ENCODE results near the gene CEP192.
"Not testable (repeated sequence)": the region's sequence is repeated elsewhere in the genome, so short reads cannot be mapped to it uniquely, and the experiment has no call there.

Gene CEP192

DNA sequence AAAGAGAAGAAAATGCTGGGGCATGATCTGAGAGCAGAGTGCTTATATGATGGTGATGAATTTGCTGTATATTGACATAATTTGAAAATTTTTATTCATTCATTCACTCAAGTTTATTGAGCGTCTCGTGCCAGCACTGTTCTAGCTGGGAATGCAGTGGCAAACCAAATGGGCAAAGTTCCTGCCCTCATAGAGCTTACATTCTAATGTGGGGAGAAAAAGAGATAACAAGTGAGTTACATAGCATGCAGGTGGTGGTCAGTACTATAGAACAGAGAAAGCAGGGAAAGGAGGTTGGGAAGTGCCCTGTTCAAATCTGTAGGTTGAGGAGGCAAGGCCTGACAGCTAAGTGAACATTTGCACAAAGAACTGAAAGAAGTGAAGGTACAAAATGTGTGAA is 4.3 kb downstream of the CEP192 start:
- DNase-seq = no peak

DNA sequence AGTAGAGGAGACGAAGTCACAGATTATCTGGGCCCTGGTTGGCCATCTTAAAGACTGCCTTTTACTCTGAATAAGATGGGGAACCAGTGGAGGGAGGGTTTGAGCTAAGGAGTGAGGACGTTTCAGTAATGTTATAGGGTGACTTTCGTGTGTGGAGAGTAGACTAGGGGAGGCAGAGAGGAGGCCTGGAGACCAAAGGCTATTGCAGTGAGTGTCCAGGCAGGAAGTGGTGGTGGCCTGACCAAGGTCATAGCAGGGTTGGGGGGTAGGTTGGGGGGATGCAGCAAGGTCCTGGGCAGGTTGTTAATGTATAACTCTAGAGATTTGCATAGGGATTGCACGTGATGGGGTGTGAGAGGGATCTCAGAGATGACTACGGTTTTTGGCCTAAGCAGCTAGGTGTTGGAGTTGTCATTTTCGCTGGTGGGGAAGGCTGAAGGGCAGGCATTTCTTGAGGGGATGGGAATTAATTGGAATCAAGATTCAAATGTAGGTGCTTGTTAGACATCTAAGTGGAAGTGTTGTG is 4.9 kb downstream of the CEP192 start:
- DNase-seq = no peak

DNA sequence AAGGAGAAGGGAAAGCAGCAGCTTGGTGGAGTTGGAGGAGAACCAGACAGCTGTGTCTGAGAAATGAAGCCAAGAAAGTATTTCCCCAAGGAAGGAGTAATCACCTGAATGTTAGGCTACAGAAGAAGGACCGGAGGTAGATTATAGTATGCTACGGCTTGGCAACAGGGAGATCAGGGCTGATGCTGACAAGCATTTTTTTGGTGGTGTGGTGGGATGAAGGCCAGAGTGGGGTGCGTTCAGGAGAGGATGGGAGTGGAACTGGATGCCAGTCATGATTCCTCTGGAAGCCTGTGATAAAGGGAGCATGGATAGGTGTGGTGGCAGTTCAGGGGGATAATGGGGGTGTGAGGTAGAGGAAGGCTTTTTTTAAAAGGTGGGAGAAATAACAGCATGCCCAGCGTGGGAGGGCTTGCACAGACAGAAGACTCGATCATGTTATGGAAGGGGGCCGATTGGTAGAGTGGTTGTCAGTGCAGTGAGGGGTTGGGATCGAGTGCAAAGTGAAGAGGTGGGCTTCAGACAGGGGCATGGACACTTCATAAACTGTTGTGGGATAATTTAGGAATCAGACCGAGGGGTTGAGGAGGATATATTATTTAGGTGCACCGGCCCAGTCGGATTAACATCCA is 5.6 kb downstream of the CEP192 start:
- DNase-seq = no peak

DNA sequence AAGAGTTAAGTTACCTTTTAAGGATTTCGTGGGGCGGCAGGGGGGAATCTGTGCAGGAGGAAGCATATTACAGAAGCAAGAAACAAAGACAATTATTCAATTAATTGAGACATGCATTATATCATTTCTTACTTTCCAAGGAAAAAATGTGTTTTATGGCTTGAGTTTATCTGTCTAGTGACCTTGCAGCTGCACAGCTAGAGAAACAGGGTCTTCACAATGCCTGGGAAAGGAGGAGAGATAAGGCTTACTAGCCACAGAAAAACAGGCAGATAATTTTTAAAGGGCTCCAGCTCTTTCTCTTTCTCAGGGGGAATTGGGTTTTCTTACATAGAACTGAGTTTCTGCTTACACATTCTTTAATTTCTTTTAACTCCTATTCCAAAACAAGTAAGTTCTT is 6.2 kb downstream of the CEP192 start:
- not testable (repeated sequence) for DNase-seq

DNA sequence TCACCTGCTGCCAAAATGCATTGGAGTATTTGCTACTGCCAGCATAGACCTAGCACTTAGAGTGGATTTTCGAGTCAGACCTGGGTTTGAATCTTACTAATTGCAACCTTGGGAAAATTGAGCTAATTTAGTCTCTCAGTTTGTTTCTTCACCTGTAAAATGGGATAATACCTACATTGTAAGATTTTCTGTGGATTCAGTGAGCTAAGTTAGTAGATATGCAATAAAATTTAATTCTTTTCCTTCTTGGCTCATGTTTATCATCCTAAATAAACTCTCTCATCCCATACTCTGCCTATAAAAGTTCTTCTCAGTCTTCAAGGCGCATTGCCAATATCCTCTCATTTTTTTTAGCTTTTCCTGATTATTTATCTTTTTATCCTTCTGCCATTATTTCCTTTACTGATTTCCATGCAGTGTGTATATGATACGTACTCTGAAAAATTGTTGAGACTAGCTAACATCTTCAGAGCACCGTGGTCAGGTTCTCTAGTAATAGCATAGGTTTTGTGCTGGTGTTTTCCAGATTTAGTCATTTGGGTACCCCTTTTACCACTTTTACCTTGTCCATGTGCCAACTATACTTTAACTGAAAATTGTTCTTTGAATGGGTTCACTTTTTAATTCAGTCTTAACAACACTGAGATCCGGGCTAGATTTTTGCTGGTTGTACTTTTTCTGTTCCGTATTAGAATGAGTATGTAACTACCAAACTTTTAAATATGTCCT is 7.3 kb downstream of the CEP192 start:
- DNase-seq = no peak

DNA sequence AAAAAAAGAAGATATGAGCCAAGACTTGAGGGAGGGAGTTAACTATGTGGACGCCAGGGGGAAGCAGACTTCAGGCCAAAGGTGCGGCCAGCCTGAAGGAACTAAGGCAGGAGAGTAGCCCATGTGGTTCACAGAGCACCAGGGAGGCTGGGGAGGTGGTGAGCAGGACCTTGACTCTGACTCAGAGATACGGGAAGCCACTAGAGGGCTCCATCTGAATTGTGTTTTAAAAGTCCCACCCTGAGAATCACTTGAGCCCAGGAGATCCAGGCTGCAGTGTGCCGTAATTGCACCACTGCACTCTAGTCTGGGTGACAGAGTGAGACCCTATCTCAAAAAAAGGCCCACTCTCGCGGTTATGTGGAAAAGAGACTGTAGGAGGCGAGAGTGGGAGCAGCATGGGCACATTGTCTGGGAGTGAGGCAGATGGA is 12.3 kb downstream of the CEP192 start:
- DNase-seq = no peak

DNA sequence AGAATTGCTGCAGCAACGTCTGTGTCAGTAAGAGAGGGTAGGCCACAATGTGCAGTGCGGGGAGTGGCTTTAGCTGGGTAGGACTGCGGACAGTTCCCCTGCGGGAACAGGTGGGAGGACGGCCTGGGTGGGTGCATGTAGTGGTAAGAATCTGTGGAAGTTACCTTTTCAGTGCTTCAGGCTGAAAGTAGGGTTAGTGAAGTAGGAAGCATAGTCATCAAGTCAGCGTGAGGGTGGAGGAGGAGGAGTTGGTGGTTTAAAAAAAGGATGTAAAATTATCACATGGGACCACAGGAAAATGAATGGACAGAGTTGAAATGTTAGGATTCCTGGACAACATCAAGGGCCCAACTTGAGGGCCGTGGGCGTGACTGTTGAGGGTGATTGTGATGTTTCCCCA is 13.2 kb downstream of the CEP192 start:
- no peak for DNase-seq

DNA sequence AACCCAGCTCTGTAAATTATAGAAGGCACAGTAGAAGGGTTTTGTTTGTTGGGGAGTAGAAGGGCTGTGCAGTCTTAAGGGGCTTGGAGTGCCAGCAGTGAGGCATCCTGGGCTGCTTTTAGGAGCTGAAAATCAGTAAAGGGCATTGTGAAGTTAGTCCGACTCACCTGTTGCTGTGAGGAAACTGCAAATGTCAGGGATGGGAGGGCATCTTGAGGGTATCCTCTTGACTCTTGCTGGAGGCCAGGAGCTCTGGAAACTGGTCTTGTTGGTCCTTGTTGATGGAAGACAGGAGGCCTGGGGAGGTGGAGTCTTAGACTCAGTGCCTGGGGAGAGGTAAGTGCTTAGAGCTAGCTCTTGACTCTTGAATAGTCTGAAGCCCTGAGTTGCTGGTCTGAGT is 14.1 kb downstream of the CEP192 start:
- DNase-seq = no peak

DNA sequence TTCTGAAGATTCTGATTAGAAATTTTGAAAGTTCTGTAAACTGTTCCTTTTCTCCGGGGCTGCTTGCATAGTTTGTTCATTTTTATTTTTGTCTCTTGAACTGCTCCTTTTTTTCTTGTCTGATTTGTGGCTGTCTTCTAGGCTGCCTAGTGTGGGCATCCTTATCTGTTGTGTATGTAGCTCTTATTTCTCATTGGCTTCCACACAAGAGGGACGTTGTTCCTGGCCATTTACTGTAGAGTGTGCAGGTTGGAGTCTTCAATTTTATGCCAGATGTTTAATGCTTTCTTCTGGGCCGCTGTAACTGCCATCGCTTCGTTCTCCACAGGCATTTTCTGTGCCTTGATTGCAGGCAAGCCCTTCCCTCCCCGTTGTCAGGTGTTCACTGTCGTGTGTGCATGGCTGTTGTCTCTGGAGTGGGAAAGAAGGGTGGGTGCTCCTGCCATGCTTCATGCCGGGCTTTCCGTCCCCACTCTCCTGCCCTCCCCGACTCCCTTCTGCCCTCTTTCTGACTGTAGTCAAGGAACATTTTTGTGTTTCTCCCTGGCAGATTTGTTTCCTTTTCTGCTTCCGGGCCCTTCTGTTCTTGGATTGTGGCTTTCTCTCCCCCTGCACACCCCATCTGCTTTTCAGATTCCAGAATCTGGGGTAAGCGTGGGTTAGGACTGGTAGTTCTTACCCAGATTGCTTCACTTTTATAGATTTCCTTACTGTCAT is 15.5 kb downstream of the CEP192 start:
- DNase-seq = no peak

DNA sequence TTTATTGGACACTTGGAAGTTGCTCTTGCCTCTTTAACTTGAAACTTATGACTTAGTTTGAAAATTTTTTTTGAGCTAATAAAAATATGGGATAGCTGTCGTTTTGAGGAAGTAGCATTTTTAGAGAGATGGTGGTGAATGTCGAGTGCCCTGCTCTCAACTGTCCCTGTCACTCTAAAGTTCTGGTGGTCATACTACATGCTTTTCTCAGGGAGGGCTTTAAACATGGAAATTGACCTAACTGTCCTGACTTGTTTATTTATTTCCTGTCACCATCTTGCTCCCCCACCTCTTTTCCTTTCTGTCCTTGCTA is 16.0 kb downstream of the CEP192 start:
- no peak for DNase-seq

DNA sequence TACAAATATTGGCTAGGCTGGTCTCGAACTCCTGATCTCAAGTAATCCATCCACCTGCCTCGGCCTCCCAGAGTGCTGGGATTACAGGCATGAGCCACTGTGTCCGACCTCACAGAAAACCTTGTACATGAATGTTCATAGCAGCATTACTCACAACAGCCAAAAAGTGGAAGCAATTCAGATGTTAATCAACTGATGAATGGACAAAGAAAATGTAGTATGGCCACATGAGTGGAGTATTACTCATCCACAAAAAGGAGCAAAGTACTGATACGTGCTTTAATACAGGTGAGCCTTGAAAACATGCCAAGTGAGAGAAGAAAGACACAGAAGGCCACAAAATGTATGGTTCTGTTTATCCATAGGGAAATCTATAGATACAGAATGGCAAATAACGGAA is 20.6 kb downstream of the CEP192 start:
- no peak for DNase-seq

DNA sequence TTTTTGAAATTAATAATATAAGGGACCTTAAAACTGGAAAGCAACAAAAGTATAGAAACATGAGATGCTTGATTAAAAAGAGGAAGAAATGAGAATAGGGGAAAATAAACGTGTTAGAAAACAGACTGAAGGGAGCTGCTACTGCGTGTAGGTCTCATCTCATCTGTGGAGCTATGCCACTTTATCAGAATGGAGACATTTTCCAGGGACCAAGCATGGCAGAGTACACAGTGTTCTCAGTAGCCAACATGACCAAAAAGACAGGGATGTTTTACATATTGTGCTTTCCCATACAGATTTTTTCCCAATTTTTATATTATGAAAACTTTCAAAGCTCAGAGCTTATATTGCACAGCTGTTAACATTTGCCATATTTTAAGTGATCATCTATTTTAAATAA is 23.1 kb downstream of the CEP192 start:
- no peak for DNase-seq

DNA sequence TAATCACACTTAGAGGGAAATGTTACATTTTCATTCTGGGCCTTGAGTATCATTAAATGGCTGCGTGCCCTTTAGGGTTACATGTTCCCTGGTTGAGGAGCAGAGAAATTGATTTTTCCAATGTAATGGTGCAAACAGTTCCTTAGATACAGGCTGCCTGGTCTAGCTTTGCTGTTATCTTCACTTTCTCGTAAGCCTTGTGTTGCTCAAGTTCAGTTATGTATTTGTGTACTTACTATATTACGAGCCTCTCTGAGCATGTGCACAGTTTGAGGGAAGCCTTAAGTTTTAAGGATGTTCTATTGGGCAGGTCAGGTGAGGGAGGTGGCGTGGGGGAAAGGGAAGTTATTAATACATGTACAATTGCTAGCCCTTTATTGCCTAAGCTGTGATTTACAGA is 23.7 kb downstream of the CEP192 start:
- DNase-seq = no peak

DNA sequence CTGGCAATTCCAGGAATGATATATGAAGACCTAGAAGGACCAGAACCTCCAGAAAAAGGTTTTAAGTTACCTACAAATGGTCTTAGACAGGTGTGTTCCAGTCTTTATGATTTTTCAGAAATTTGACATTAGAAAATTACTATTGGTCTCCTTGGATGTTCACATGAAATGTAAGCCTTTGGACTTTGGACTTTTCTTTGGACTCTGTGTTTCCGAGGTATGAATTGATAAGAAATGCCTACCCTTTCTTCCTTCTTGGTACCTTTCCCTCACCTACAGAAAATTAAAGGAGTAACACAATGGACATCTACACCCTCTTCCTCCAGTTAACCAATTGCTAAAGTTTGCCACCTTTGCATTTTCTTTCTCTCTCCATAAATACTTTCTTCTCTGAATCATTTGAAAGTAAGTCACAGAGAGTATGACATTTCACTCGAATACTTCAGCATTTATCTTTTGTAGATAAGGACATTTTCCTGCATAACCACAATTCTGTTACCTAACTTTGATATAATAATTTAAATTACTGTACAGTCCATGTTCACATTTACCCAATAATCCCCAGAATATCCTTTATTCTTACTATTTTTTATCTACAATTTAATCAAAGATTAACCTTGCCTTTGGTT is 26.2 kb downstream of the CEP192 start:
- DNase-seq = no peak

DNA sequence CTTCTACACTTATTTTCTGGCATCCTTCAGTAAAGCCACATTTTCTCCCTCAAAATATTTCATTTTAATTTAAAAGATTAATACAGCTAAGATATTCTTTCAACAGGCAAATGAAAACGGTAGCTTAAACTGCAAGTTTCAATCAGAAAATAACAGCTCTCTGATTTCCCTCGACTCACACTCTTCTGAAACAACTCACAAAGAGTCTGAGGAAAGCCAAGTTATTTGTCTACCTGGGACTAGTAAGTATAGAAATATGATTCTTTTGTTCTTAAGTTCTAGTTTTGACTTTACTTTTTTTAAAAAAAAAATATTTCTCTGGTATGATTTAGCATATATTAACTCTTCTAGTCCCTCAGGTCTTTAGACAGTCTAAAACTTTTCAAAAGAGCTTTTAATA is 27.2 kb downstream of the CEP192 start:
- no peak for DNase-seq

DNA sequence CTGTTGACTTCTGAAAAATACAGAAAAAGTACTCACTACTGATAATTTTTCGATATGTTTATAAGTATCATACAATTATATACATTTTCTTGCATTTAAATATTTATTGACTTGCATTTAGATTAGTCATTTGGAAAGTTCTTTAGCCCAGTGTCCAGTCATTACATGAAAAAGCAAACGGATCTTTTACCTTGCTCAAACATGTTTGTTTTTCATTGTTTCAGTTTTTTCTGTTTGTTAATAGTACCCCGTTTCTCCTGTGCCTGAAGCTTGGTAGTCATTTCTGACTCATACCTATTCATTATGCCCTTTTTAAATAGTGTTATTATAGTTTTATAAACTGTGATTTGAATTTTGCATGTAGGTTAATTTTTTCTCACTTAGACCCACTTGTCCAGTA is 28.1 kb downstream of the CEP192 start:
- DNase-seq = no peak

DNA sequence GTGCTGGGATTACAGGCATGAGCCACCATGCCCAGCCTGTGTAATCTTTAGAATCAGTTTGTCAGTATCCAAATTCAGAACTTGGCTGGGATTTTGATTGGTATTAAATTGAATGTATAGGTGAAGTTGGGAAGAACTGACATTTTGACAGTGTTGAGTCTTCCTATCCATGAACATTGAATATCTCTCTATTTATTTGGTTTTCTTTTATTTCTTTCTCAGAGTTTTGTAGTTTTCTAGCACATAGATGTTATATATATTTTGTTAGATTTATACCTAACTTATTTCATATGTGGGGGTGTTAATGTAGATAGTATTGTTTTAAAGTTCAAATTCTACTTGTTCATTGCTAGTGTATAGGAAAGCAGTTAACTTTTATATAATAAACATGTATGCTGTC is 31.5 kb downstream of the CEP192 start:
- DNase-seq = no peak

DNA sequence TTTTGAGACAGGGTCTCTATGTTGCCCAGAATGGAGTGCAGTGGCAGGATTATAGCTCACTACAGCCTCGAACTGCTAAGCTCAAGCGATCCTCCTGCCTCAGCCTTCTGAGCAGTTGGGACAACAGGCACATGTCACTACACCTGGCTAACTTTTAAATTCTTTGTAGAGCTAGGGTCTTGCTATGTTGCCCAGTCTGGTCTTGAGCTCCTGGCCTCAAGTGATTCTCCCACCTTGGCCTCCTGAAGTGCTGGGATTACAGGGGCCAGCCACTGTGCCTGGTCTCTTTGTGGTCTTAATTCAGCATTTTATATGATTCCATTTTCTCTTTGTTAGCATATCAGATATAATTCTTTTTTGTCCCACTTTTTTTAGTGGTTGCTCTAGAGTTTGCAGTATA is 34.1 kb downstream of the CEP192 start:
- no peak for DNase-seq

DNA sequence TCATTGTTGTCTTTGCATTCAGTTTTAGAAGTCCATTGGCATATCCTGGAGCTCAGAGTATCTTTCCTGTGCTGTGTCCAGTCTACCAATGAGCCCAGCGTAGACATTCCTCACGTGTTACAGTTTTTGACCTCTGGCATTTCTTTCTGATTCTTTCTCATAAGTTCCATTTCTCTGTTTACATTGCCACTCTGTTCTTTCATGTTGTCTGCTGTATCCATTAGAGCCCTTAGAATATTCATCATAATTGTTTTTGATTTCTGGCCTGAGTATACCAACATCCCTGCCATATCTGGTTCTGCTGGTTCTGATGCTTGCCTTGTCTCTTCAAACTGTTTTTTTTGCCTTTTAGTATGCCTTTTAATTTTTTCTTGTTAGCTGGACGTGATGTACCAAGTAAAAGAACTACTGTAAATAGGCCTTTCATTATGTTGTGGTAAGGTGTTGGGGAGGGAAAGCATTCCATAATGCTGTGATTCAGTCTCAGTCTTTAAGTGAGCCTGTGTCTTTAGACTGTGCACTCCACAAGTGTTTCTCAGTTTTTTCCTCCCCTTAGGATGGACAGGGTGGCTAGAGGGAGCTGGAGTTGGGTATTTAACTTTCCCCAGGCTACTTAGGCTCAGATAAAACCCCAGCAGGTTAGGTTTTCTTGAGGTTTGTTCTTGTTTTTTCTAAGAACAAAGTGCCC is 35.6 kb downstream of the CEP192 start:
- no peak for DNase-seq

DNA sequence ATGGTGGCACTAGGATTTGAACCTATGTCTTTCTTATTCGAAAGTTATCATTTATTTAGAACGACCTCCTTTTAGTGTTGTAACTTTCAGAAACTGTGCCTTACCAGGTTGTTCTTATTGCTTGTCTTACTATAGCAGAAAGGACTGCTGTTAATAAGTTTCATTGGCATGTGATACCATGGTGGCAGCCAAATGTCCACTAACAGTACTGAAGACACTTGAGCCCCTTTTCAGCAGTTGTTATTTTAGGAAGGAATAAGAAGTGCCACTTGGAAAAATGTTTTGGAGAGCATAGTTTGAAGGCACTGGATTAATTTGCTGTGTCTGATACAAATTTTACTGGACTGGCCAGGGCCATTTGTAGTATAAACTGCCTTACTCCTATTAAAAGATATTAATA is 37.7 kb downstream of the CEP192 start:
- DNase-seq = no peak

DNA sequence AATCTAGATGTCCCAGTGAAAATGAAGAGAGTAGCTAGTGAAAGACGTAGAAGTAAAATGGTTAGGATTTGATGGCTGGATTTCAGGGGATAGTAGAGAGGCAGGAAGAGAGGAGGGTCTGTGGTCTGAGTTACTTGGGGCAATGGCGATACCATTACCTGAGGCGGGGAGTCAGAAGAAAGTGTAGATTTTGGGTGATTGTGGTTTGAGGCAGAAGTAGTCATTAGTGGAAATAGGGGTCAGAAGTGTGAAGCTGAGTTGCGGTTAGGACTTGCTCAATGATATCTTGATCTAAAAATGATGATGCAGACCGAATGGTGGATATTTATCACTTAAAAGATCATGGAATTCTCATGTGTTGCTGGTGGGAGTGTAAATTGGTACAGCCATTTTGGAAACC is 41.0 kb downstream of the CEP192 start:
- no peak for DNase-seq

DNA sequence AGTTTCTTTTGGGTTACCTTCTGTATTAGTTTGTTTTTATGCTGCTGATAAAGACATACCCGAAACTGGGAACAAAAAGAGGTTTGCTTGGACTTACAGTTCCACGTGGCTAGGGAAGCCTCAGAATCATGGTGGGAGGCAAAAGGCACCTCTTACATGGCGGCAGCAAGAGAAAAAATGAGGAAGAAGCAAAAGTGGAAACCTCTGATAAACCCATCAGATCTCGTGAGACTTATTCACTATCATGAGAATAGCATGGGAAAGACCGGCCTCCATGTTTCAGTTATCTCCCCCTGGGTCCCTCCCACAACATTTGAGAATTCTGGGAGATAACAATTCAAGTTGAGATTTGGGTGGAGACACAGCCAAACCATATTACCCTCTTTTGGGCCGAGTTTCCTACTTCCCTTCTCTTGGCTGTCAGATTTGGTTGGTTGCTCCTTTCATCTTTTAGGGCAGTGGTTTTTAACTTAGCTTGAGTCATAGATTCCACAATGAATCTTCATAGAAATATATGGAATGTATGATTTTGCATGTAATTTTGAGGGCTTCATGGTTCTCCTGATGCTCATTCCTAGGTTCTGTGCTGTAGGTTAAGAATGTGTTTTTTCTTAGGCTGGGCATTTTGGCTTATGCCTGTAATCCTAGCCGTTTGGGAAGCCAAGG is 44.2 kb downstream of the CEP192 start:
- no peak for DNase-seq
